ENCODE measurements around the gene FNDC3B.

FNDC3B gene

GRCh38 chr3:172071780-172072330, 32.5 kb downstream of the FNDC3B start:
- H3K4me3 ChIP-seq (ENCODE audit: low read depth, low read length): no peak overlapping the region

- H3K4me3 ChIP-seq (ENCODE audit: low read depth, low read length): no peak overlapping the region
These were observed 33.2 kb downstream of the FNDC3B start for GRCh38 chr3:172072543-172072942.

GRCh38 chr3:172073262-172073915, 34.0 kb downstream of the FNDC3B start:
- no peak overlapping the region for H3K4me3 ChIP-seq (ENCODE audit: low read depth, low read length)

GRCh38 chr3:172074032-172074431, 34.7 kb downstream of the FNDC3B start:
- no peak overlapping the region for H3K4me3 ChIP-seq (ENCODE audit: low read depth, low read length)

GRCh38 chr3:172074586-172074985, 35.2 kb downstream of the FNDC3B start:
- H3K4me3 ChIP-seq (ENCODE audit: low read depth, low read length): no peak overlapping the region

GRCh38 chr3:172076212-172076611, 36.8 kb downstream of the FNDC3B start:
- H3K4me3 ChIP-seq (ENCODE audit: low read depth, low read length): no peak overlapping the region

GRCh38 chr3:172077197-172077757, 37.9 kb downstream of the FNDC3B start:
- H3K4me3 ChIP-seq (ENCODE audit: low read depth, low read length): no peak overlapping the region

GRCh38 chr3:172078244-172078643, 38.9 kb downstream of the FNDC3B start:
- H3K4me3 ChIP-seq (ENCODE audit: low read depth, low read length): no peak overlapping the region

- no peak overlapping the region for H3K4me3 ChIP-seq (ENCODE audit: low read depth, low read length)
These were observed 39.3 kb downstream of the FNDC3B start for GRCh38 chr3:172078721-172079120.

GRCh38 chr3:172079326-172079976, 40.1 kb downstream of the FNDC3B start:
- no peak overlapping the region for H3K4me3 ChIP-seq (ENCODE audit: low read depth, low read length)

- no peak overlapping the region for H3K4me3 ChIP-seq (ENCODE audit: low read depth, low read length)
These were observed 41.1 kb downstream of the FNDC3B start for GRCh38 chr3:172080503-172080902.

GRCh38 chr3:172082269-172082668, 42.9 kb downstream of the FNDC3B start:
- H3K4me3 ChIP-seq (ENCODE audit: low read depth, low read length): no peak overlapping the region

- no peak overlapping the region for H3K4me3 ChIP-seq (ENCODE audit: low read depth, low read length)
These were observed 43.6 kb downstream of the FNDC3B start for GRCh38 chr3:172082820-172083513.

- no peak overlapping the region for H3K4me3 ChIP-seq (ENCODE audit: low read depth, low read length)
These were observed 44.6 kb downstream of the FNDC3B start for GRCh38 chr3:172083995-172084409.

- H3K4me3 ChIP-seq (ENCODE audit: low read depth, low read length): no peak overlapping the region
These were observed 45.6 kb downstream of the FNDC3B start for GRCh38 chr3:172084871-172085556.

GRCh38 chr3:172085557-172085895, 46.1 kb downstream of the FNDC3B start:
- H3K4me3 ChIP-seq (ENCODE audit: low read depth, low read length): no peak overlapping the region

- no peak overlapping the region for H3K4me3 ChIP-seq (ENCODE audit: low read depth, low read length)
These were observed 46.7 kb downstream of the FNDC3B start for GRCh38 chr3:172086071-172086470.

GRCh38 chr3:172087198-172087597, 47.8 kb downstream of the FNDC3B start:
- H3K4me3 ChIP-seq (ENCODE audit: low read depth, low read length): no peak overlapping the region

- no peak overlapping the region for H3K4me3 ChIP-seq (ENCODE audit: low read depth, low read length)
These were observed 48.5 kb downstream of the FNDC3B start for GRCh38 chr3:172087602-172088580.

GRCh38 chr3:172089250-172089649, 49.9 kb downstream of the FNDC3B start:
- H3K4me3 ChIP-seq (ENCODE audit: low read depth, low read length): no peak overlapping the region

All from iPS-11a (cell line).